SU-DHL-6 (cell line): ENCODE data around the gene RASGRP4.

Source experiments
- H2AFZ ChIP-seq: fragments of 200-600 bp; sonication (generic); 2 replicates; pipeline ENCODE4 v1.6.1; 2014; ENCODE audit warnings: low read depth, mild to moderate bottlenecking, moderate library complexity, mixed read lengths, antibody characterized with exemption, low read length; ENCODE audit not compliant: severe bottlenecking
- H3F3A ChIP-seq: fragments of 200-600 bp; shearing (Covaris generic); 2 replicates; pipeline ENCODE4 v1.6.0; 2016; ENCODE audit warnings: antibody characterized with exemption, mild to moderate bottlenecking; ENCODE audit not compliant: insufficient read depth
- H3K27ac ChIP-seq: fragments of 200-600 bp; sonication (generic); 2 replicates; pipeline ENCODE4 v1.5.1; 2016; ENCODE audit warnings: low read depth, mild to moderate bottlenecking, low read length, moderate library complexity, mixed read lengths
- H3K27me3 ChIP-seq: fragments of 200-600 bp; sonication (generic), shearing (Covaris generic); 2 replicates; pipeline ENCODE4 v1.6.0; 2014; ENCODE audit warnings: mild to moderate bottlenecking, low read length
- H3K36me3 ChIP-seq: fragments of 200-600 bp; sonication (generic); 2 replicates; pipeline ENCODE4 v1.6.1; 2014; ENCODE audit warnings: mild to moderate bottlenecking, low read length, mixed read lengths
- H3K4me2 ChIP-seq: fragments of 300-600, 200-600 bp; shearing (Covaris generic), sonication (generic); 2 replicates; pipeline ENCODE4 v1.6.0; 2014; ENCODE audit warnings: low read length, low read depth, mild to moderate bottlenecking; ENCODE audit not compliant: poor library complexity, severe bottlenecking
- H3K4me3 ChIP-seq: fragments of 200-600 bp; sonication (generic); 2 replicates; pipeline ENCODE4 v1.5.1; 2014; ENCODE audit warnings: antibody characterized with exemption, low read length, mild to moderate bottlenecking, mixed read lengths; ENCODE audit not compliant: insufficient read depth, poor library complexity, severe bottlenecking
- H3K79me2 ChIP-seq: fragments of 200-600 bp; sonication (generic); 2 replicates; pipeline ENCODE4 v1.6.1; 2014; ENCODE audit warnings: mild to moderate bottlenecking, low read length, moderate library complexity; ENCODE audit not compliant: insufficient read depth
- H3K9ac ChIP-seq: fragments of 200-600 bp; sonication (generic); 2 replicates; pipeline ENCODE4 v1.7.0; 2014; ENCODE audit warnings: mild to moderate bottlenecking, low read length
- H3K9me2 ChIP-seq: fragments of 200-600 bp; sonication (generic); replicated peaks from 2 replicates; pipeline ENCODE4 v1.6.1; 2014; ENCODE audit warnings: low read length; ENCODE audit not compliant: insufficient read depth
- H3K9me3 ChIP-seq: fragments of 200-600 bp; sonication (generic); 2 replicates; pipeline ENCODE4 v1.6.1; 2014; ENCODE audit warnings: low read length, mixed read lengths; ENCODE audit not compliant: insufficient read depth
- H4K20me1 ChIP-seq: fragments of 200-600 bp; sonication (generic); 2 replicates; pipeline ENCODE4 v1.6.1; 2014; ENCODE audit warnings: low read depth, mild to moderate bottlenecking, antibody characterized with exemption, low read length, moderate library complexity, mixed read lengths
- CTCF ChIP-seq: fragments of 200-600 bp; sonication (generic); IDR thresholded peaks from one replicate; pipeline ENCODE4 v1.5.1; 2017; ENCODE audit warnings: antibody characterized with exemption, mild to moderate bottlenecking, low read length, moderate library complexity; ENCODE audit not compliant: insufficient read depth, poor library complexity, severe bottlenecking
- EZH2phosphoT487 ChIP-seq: fragments of 200-600 bp; sonication (generic), shearing (Covaris generic); conservative IDR thresholded peaks from 2 replicates; pipeline ENCODE4 v1.6.1; 2018; ENCODE audit warnings: mild to moderate bottlenecking, antibody characterized with exemption, low read length, moderate library complexity, mixed read lengths

The RASGRP4 gene

GRCh38 chr19:38409631-38410133 is 16.3 kb downstream of the RASGRP4 start:
- no peak for TF ChIP-seq CTCF
- no peak for TF ChIP-seq EZH2phosphoT487
- Histone ChIP-seq H3K9me2 (no peaks in the 10 kb centered on the region), H3K27ac (no peak overlapping the region), H3K4me2 (no peak overlapping the region), H3K36me3 (no peaks in the 10 kb centered on the region), H3K9me3 (no peaks in the 10 kb centered on the region), H3K27me3 (no peaks in the 10 kb centered on the region), H3K79me2 (no peaks in the 10 kb centered on the region), H2AFZ (no peak overlapping the region), H3F3A (no peaks in the 10 kb centered on the region), H4K20me1 (no peaks in the 10 kb centered on the region), H3K9ac (no peak overlapping the region), H3K4me3 (no peak overlapping the region)

GRCh38 chr19:38405276-38405675 is 20.7 kb downstream of the RASGRP4 start:
- no peak for TF ChIP-seq EZH2phosphoT487
- TF ChIP-seq CTCF = no peak
- H3K27ac ChIP-seq = no peak overlapping the region
- H3K27me3 ChIP-seq = no peaks in the 10 kb centered on the region
- no peak overlapping the region for H3K9ac ChIP-seq
- H3K4me2 ChIP-seq = no peak overlapping the region
- H2AFZ ChIP-seq = no peak overlapping the region
- no peaks in the 10 kb centered on the region for H4K20me1 ChIP-seq
- H3K79me2 ChIP-seq = no peaks in the 10 kb centered on the region
- H3K9me3 ChIP-seq = no peaks in the 10 kb centered on the region
- no peaks in the 10 kb centered on the region for H3F3A ChIP-seq
- no peaks in the 10 kb centered on the region for H3K9me2 ChIP-seq
- no peaks in the 10 kb centered on the region for H3K36me3 ChIP-seq
- no peak overlapping the region for H3K4me3 ChIP-seq

- no peak overlapping the region for H2AFZ ChIP-seq
- no peaks in the 10 kb centered on the region for H3K27me3 ChIP-seq
- no peaks in the 10 kb centered on the region for H4K20me1 ChIP-seq
- no peaks in the 10 kb centered on the region for H3K79me2 ChIP-seq
- H3K9me2 ChIP-seq = no peaks in the 10 kb centered on the region
- no peak for TF ChIP-seq CTCF
- no peak for TF ChIP-seq EZH2phosphoT487
- no peaks in the 10 kb centered on the region for H3K36me3 ChIP-seq
- no peak overlapping the region for H3K4me3 ChIP-seq
- no peaks in the 10 kb centered on the region for H3K9me3 ChIP-seq
- H3K27ac ChIP-seq = no peak overlapping the region
- H3K9ac ChIP-seq = no peak overlapping the region
- H3F3A ChIP-seq = no peaks in the 10 kb centered on the region
- no peak overlapping the region for H3K4me2 ChIP-seq
Observed at GRCh38 chr19:38404858-38405257, 21.2 kb downstream of the RASGRP4 start.
